PFSK-1 (cell line): ENCODE data around the gene PABPN1.

Source experiments
- FOXP2 ChIP-seq: optimal IDR thresholded peaks from 2 replicates; pipeline ENCODE3; 2011; ENCODE audit warnings: borderline replicate concordance, control low read depth, inconsistent platforms; ENCODE audit not compliant: insufficient read depth; ENCODE audit errors: extremely low read length, extremely low read depth
- POLR2AphosphoS5 ChIP-seq: IDR thresholded peaks from 2 replicates; pipeline ENCODE4 v1.6.1; 2012; ENCODE audit warnings: low read depth, mild to moderate bottlenecking, control low read depth, low read length, moderate library complexity
- SIN3A ChIP-seq: IDR thresholded peaks from 2 replicates; pipeline ENCODE4 v1.6.1; 2012; ENCODE audit warnings: mild to moderate bottlenecking, low read length, moderate library complexity, borderline replicate concordance; ENCODE audit not compliant: insufficient read depth
- TAF1 ChIP-seq: IDR thresholded peaks from 2 replicates; pipeline ENCODE4 v1.6.1; 2012; ENCODE audit warnings: low read length, control low read depth, borderline replicate concordance; ENCODE audit not compliant: insufficient read depth
- TF ChIP-seq, protein P1 (sequence below), 2 experiments: IDR thresholded peaks; 2 replicates each; pipeline versions ENCODE4 v1.6.1 to v1.8.0; 2011 to 2012; ENCODE audit warnings: low read depth in 2 of 2, low read length in 2 of 2, control low read depth in 1 of 2, inconsistent platforms in 1 of 2, mild to moderate bottlenecking in 1 of 2, moderate library complexity in 1 of 2; ENCODE audit not compliant: insufficient read depth in 1 of 2

The PABPN1 gene

DNA sequence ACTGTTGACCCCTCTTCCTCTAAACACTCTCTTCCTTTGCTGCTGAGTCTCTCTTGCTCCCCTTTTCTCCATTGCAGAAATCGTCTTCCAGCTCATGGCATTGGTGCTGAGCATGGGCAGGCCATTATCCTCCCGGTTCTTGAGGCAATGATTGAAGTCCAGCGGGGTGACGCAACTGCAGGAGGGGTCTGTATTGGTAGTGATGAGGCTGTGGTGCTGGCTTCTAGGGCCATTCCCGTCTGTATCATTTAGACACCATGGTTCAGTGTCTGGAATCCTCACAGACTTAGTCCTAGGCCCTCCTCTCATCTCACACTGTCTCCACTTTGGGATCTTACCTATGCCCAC, 32.1 kb downstream of the PABPN1 start:
- TF ChIP-seq TAF1 (no peak), SIN3A (no peak), POLR2AphosphoS5 (no peak), FOXP2 (no peak)
- TF ChIP-seq, protein P1, sequence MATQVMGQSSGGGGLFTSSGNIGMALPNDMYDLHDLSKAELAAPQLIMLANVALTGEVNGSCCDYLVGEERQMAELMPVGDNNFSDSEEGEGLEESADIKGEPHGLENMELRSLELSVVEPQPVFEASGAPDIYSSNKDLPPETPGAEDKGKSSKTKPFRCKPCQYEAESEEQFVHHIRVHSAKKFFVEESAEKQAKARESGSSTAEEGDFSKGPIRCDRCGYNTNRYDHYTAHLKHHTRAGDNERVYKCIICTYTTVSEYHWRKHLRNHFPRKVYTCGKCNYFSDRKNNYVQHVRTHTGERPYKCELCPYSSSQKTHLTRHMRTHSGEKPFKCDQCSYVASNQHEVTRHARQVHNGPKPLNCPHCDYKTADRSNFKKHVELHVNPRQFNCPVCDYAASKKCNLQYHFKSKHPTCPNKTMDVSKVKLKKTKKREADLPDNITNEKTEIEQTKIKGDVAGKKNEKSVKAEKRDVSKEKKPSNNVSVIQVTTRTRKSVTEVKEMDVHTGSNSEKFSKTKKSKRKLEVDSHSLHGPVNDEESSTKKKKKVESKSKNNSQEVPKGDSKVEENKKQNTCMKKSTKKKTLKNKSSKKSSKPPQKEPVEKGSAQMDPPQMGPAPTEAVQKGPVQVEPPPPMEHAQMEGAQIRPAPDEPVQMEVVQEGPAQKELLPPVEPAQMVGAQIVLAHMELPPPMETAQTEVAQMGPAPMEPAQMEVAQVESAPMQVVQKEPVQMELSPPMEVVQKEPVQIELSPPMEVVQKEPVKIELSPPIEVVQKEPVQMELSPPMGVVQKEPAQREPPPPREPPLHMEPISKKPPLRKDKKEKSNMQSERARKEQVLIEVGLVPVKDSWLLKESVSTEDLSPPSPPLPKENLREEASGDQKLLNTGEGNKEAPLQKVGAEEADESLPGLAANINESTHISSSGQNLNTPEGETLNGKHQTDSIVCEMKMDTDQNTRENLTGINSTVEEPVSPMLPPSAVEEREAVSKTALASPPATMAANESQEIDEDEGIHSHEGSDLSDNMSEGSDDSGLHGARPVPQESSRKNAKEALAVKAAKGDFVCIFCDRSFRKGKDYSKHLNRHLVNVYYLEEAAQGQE (IDR thresholded peaks at IDR 0.05; ENCODE audit: insufficient read depth in 1 of 2, low read depth in 2 of 2, low read length in 2 of 2) = no peak

DNA sequence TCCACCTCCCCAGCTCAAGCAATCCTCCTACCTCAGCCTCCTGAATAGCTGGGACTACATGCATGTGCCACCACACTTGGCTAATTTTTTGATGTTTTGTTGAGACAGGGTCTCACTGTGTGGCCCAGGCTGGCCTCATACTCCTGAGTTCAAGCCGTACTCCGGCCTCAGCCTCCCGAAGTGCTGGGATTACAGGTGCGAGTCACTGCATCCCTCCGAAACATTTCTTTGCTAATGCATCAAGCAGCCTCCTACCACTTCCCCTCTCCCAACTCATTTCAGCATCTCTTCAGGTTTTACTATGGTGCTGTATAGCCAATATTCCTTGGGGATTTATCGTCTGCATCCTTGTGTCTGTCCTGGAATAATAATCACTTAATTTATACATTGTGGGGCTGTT, 33.7 kb downstream of the PABPN1 start:
- TF ChIP-seq TAF1 (no peak), FOXP2 (no peak), POLR2AphosphoS5 (no peak), SIN3A (no peak)
- TF ChIP-seq, protein P1 (IDR thresholded peaks at IDR 0.05; ENCODE audit: insufficient read depth in 1 of 2, low read depth in 2 of 2, low read length in 2 of 2) = no peak

DNA sequence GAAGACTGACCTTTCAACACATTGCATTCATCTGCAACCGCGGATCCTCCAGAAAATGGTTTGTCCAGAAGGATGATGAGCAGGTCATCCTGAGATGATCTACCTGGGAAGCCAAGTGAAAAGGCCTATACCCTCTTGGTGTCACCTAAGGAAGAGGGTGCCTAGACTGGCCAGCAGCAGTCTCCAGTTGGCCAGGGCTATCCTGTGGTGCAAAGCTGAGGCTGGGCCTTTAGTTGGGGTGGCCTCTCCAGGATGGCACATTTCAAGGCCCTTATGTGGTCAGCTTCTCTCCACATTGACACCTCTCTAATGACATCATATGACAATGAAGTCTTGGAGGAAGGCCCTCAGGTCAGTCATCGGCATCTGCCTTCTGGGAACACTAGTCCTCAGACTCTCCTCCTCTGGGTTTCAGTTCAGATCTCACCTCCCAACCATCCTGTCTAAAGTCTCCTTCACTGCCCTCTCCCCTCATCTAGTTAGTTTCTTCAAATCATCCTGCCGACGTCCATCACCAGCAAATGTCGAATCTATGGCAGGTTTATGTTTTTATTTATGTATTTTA, 34.7 kb downstream of the PABPN1 start:
- TF ChIP-seq TAF1 (no peak), SIN3A (no peak)

DNA sequence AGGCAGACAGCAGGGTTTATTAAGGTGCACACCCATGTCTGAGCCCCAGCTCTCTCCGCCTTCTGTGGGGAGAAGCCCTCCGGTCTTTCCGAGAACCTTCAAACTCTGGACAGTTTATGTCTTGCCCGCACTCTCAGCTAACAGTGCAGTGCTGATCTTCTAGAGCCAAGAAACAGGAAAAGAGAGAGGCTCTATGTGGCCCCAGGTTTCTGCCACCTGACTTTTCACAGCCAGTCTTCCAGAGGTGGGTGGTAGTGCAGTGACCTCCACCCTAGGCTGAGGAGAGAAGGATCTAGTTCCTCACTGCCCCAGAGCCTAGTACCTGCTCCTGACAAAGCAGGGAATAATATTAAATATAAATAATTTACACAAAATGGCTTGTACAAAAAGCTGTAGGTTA, 35.4 kb downstream of the PABPN1 start:
- TF ChIP-seq FOXP2 = no peak
- TF ChIP-seq SIN3A = no peak
- TF ChIP-seq, protein P1 (IDR thresholded peaks at IDR 0.05; ENCODE audit: insufficient read depth in 1 of 2, low read depth in 2 of 2, low read length in 2 of 2) = no peak

GRCh38 chr14:23357261-23357660, 36.0 kb downstream of the PABPN1 start:
- TF ChIP-seq TAF1 (no peak), FOXP2 (no peak), SIN3A (no peak), POLR2AphosphoS5 (no peak)
- TF ChIP-seq, protein P1 (IDR thresholded peaks at IDR 0.05; ENCODE audit: insufficient read depth in 1 of 2, low read depth in 2 of 2, low read length in 2 of 2) = no peak

DNA sequence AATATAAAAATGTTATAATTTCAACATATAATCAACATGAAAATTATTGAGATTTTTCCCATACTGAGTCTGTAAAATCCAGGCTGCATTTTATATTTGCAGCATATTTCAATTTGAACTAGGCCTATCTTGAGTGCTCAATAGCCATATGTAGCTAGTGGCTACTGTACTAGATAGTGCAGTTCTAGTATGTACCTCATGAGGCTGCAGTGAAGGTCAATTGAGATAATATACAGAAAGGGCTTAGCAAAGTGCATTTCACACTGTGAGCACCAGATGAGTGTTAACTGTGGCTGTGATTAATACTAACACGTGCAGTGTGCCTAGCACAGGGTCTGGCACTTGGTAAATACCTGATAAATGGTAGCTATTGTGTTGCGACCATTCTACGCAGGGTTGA, 36.8 kb downstream of the PABPN1 start:
- no peak for TF ChIP-seq TAF1
- TF ChIP-seq FOXP2 = no peak
- TF ChIP-seq POLR2AphosphoS5 = no peak
- no peak for TF ChIP-seq SIN3A
- TF ChIP-seq, protein P1 (IDR thresholded peaks at IDR 0.05; ENCODE audit: insufficient read depth in 1 of 2, low read depth in 2 of 2, low read length in 2 of 2) = no peak
